A549 treated with CORT108297 at 1 μM for 4 hours (cell line): Measurements from ENCODE around the gene CLCN1. TPM values are rescaled to one million over a fixed set of nuclear protein-coding genes. Genes with fewer than 3 reads are reported as not detected.

Source experiments
- total RNA-seq: library from RNA; stranded (reverse); fragments of 200-300 nt; extraction: Qiagen RNA extraction; gene quantifications from 5 replicates; pipeline ENCODE4 v1.2.3, GENCODE V29; 2022

Gene CLCN1
- 0.02 to 0.08 TPM (median 0.07 TPM) in 4 of 5 replicates, not detected in the other for total RNA-seq

DNA sequence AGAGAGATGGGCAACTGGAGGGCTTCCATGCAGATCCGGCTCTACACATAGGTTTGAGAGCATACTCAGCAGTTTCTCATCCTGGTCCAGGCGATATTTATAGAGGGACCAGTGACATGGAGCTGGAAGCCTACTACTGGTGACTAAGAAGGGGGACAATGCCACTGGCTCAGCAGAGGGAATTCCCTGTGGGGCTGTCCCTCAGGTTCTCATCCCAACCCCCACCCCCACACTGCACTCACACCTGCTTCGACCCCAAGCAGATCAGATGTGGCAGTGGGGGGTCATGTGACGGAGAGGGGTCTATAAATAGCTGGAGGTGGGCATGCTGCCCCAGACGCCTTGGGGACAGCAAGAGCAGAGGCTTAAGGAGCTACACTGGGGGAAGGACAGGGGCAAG lies at the start of gene CLCN1:
Gene CLCN1, plus strand, starts transcription at position 336 of the 400 bp plus-strand sequence. CDS start 102 bp downstream, outside the sequence.

DNA sequence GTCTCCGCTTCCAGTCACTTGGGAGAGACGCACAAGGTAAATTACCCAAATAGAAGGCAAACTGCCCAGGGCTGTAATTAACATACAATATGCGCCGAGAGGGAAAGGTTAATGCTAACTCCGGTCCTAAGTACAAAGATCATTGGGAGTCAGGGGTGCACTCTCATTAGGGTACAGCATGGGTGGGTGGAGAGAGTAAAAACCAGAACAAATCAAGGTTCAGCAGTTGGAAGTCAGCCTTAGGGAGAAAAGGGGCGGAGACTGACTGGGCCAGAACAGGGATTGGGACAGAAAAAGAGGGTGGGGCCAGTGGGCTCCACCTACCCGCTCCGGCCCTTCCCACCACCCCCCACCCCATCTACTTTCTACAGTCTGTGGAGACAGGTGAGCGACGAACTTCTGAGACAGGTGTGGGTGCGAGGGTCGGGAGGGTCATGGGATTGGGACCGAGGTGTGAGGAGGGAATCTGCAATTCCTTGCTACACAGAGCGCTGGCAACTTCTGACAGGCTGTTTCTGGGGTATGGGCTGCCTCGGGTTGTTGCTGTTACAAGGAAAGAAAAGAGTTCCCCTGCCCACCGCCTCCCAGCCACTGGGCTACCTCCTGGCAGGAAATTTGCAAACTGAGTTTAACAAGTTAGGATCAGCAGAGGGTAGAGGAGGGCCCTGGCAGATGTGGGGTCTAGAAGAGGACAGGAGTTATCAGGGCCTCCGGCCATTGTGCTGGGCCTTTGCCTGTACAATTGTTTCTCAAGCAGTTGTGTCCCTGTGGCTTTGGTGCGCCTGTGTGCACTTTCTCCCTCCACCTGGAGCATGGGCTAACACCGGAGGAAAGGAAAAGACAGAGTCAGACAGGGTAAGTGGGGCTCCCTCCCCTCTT lies 31.1 kb upstream of the CLCN1 start, which contains the start of gene TMEM139:
Gene TMEM139, plus strand, starts transcription at position 368 of the 879 bp plus-strand sequence. CDS start 1,000 bp downstream, outside the sequence.

DNA sequence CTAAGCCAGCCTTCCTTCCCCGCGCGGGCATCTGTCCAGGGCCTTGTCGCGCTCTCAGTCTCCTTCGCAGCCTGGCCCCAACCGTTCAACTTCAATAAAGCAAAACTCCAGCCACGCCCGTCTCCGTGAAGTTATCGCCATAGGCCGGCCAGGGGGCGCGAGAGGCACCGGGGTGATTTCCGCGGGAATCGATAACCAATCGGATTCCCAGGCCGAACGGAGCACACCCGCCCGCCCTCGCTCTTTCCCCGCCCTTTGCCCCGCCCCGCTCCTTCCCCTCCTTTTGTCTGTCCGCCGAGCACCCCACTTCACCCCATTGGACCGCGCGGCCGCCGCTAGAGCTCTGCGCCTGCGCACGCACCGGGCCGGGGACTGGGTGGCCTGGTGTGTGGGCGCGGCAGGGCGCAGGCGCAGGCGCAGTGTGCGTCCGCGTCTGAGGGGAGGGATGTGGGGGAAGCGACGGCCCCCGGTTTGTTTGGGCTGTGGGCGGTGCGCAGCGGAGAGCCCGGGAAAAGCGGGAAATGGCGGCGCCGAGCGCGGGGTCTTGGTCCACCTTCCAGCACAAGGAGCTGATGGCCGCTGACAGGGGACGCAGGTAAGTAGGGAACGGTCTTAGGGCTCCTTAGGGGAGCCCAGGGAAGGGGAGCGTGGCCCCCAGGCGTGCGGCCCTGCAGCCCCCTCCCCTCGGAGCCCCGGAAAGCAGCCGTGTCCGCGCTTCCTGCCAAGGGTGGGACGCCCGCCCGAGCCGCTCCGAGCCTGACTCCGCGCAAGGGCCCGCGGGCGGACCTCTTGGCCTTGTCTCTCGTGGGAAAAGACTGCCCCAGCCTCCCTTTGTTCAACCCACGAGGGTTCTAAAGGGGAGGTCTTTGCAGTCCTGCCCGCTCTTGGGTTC lies 27.7 kb upstream of the CLCN1 start, which contains the start of gene CASP2:
Gene CASP2, plus strand, starts transcription at position 417 of the 892 bp plus-strand sequence. Its CDS starts 105 bp downstream, at position 522.

DNA sequence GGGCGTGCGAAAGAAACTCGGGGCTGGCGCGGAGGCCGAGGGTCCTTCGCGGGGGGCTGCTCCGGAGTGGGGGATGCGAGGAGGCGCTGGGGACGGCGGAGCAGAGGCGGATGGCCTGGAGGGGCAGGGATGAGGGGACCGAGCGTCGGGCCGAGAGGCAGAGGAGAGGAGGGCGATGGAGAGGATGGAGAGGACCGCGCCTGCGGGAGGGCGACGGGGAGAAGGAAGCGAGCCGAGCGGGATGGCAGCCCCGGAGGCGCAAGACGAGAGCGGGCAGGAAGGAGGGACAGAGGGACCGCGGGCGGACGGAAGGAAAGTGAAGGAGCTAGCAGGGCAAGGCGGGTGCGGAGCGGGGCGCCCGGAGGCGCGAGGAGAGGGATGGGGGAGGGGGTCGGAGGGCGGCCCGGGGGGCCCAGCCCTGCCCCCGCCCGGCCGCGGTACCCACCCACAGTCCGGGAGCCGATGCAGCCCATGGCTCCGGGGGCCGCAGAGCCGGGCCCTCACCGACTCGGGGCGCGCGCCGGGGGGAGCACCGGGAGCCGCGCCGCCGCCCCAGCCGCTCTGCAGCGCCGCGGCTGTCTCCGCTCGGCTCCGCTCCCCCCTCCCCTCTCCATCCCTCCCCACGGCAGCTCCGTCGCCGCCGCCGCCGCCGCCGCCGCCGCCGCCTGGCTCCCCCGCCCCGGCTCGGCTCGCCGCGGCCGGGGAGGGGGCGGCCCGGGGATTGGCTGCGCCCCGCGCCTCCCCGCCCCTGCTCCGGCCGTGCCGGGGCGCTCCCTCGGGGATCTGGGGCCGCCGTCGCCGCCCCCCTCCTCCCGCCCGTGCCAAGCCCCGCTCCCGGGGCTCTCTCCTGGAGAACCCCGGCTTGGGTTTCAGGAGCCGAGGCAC lies 46.5 kb downstream of the CLCN1 start, which contains the start of gene FAM131B:
Gene FAM131B, minus strand, starts transcription at position 583 of the 885 bp plus-strand sequence. Its CDS starts 110 bp downstream, at position 473.

DNA sequence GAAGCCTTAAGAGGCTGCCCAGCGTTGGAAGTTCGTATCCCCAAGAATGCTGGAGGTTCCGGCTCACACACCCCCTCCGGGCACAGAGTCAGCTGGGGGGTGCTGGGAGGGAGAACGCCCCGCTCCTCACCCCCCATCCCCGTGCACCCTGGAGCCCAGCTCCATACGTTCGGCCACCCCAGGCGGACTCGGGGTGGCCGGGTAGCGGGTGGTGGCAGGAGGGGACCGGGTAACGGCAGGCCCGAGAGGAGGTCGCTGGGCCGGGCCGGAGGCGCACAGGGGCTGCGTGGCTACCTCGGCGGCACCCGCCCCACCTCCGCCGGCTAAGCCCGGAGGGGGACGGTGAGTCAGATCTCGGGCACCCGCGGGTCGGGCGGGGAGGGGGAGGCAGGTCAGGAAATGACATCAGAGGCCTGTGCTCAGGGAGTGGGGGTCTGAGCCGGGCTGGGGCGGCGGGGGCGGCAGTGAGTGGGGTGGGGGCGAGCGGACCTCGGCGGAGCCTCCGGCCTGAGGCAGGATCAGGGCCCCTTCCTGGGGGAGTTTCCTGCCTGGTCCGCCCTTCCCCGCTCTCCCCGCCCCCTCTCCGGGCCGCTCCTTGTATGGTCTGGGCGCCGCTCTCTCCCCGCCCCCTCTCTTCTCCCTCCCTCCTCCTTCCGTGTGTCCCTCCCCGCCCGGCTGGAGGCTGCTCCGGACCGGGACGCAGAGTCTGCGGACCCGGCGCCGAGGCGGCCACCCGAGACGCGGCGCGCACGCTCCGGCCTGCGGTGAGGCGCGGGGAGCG lies 64.9 kb downstream of the CLCN1 start, which contains the start of gene ZYX:
Gene ZYX, plus strand, starts transcription at position 700 of the 781 bp plus-strand sequence. CDS start 227 bp downstream, outside the sequence.

Other genes with a start within 250 kb of the CLCN1 start
- 0.15 to 0.38 TPM (median 0.18 TPM) in 3 of 5 replicates, not detected in the others for gene PIP, start 184.0 kb upstream of the CLCN1 start, total RNA-seq
- gene TAS2R39, start 132.7 kb upstream of the CLCN1 start, total RNA-seq = not detected in 5 replicates
- not detected in 5 replicates for gene TAS2R40, start 94.1 kb upstream of the CLCN1 start, total RNA-seq
- 111 to 124 TPM (median 121 TPM) in 5 replicates for gene GSTK1, start 52.7 kb upstream of the CLCN1 start, total RNA-seq
- gene TMEM139, start 31.2 kb upstream of the CLCN1 start, total RNA-seq = 0.75 to 1.4 TPM (median 1.2 TPM) in 5 replicates
- gene CASP2, start 27.8 kb upstream of the CLCN1 start, total RNA-seq = 18.2 to 20.9 TPM (median 19.2 TPM) in 5 replicates
- 0.34 to 0.53 TPM (median 0.49 TPM) in 5 replicates for gene FAM131B, start 46.6 kb downstream of the CLCN1 start, total RNA-seq
- gene ZYX, start 65.2 kb downstream of the CLCN1 start, total RNA-seq = 158 to 195 TPM (median 189 TPM) in 5 replicates
- 0.12 TPM in 1 of 5 replicates, not detected in the others for gene EPHA1, start 92.7 kb downstream of the CLCN1 start, total RNA-seq
- gene TAS2R60, start 127.3 kb downstream of the CLCN1 start, total RNA-seq = not detected in 5 replicates
- not detected in 5 replicates for gene TAS2R41, start 161.8 kb downstream of the CLCN1 start, total RNA-seq